ENCODE data around the gene SEMA7A.
"Not testable (repeated sequence)": the region's sequence is repeated elsewhere in the genome, so short reads cannot be mapped to it uniquely, and the experiment has no call there.

Gene SEMA7A

GRCh38 chr15:74373056-74373650 lies 60.6 kb downstream of the SEMA7A start:
- no peak for DNase-seq (ENCODE audit: low spot score)

GRCh38 chr15:74370471-74370870 lies 63.3 kb downstream of the SEMA7A start:
- no peak for DNase-seq (ENCODE audit: low spot score)

- DNase-seq (ENCODE audit: low spot score): no peak
These were observed 64.0 kb downstream of the SEMA7A start for GRCh38 chr15:74369756-74370155.

GRCh38 chr15:74369084-74369745 lies 64.5 kb downstream of the SEMA7A start:
- no peak for DNase-seq (ENCODE audit: low spot score)

GRCh38 chr15:74368121-74368520 lies 65.6 kb downstream of the SEMA7A start:
- DNase-seq (ENCODE audit: low spot score): no peak

GRCh38 chr15:74367296-74367854 lies 66.4 kb downstream of the SEMA7A start, which contains the start of gene CYP11A1:
TSS of gene CYP11A1 (minus strand) at chr15:74367646. CDS start at chr15:74367585, 61 bp downstream.
- DNase-seq (ENCODE audit: low spot score): no peak

GRCh38 chr15:74365598-74366445 lies 67.9 kb downstream of the SEMA7A start:
- no peak for DNase-seq (ENCODE audit: low spot score)

GRCh38 chr15:74364936-74365597 lies 68.7 kb downstream of the SEMA7A start:
- no peak for DNase-seq (ENCODE audit: low spot score)

- no peak for DNase-seq (ENCODE audit: low spot score)
These were observed 71.3 kb downstream of the SEMA7A start for GRCh38 chr15:74362482-74362881.

GRCh38 chr15:74360855-74361254 lies 72.9 kb downstream of the SEMA7A start:
- not testable (repeated sequence) for DNase-seq (ENCODE audit: low spot score)

GRCh38 chr15:74359376-74359775 lies 74.4 kb downstream of the SEMA7A start:
- DNase-seq (ENCODE audit: low spot score): not testable (repeated sequence)
